Measurements from ENCODE around the gene PRICKLE1. TPM values are rescaled to one million over a fixed set of nuclear protein-coding genes. Genes with fewer than 3 reads are reported as not detected.

Gene PRICKLE1
- total and polyA plus RNA-seq, 2 of the 13 experiments (the other 11 are each of a cell fraction or from before 2014, with no cell fraction given), result not detected

- CTCF ChIA-PET (ENCODE audit: low intra/inter-chr PET ratio, low total read pairs), result no interaction called here
- POLR2A ChIA-PET, result no interaction called here
- in situ Hi-C loops (cut with HindIII; ENCODE audit: extremely low pct_ligation_motif_present, low pct_unique_long_range_greater_than_20kb), result loop anchor here (25.0 kb wide), 1 partner anchor 851 kb away; no protein-coding TSS in a partner anchor
Observed at GRCh38 chr12:42486407-42486806, 103.1 kb downstream of the PRICKLE1 start.

GRCh38 chr12:42485823-42486222, 103.7 kb downstream of the PRICKLE1 start:
- H2AFZ ChIP-seq (ENCODE audit: low read length), result no peak overlapping the region
- in situ Hi-C loops (cut with HindIII; ENCODE audit: extremely low pct_ligation_motif_present, low pct_unique_long_range_greater_than_20kb), result loop anchor here (25.0 kb wide), 1 partner anchor 851 kb away; no protein-coding TSS in a partner anchor
- intact Hi-C loops (cut with micrococcal nuclease; ENCODE audit: unreplicated experiment), result no loop called here
- H3K4me2 ChIP-seq (ENCODE audit: low read depth, low read length), result no peak overlapping the region
- no TSS peak for BruUV-seq (replicated peaks)
- no peaks in the 10 kb centered on the region for H4K20me1 ChIP-seq (ENCODE audit: insufficient read depth, low read length)
- ChIA-PET CTCF (ENCODE audit: low intra/inter-chr PET ratio, low total read pairs) (no interaction called here), POLR2A (no interaction called here)
- H3K79me2 ChIP-seq (ENCODE audit: insufficient read depth, low read length), result no peaks in the 10 kb centered on the region
- DNase-seq (ENCODE audit: low spot score) (no peak), ATAC-seq (no peak), FAIRE-seq (no peak)
- no peak overlapping the region for H3K4me3 ChIP-seq (replicated peaks in 1 of 3; ENCODE audit: insufficient read depth in 1 of 3, low read depth in 2 of 3, low read length in 3 of 3)
- peaks cover 0 to 49% of the 10 kb centered on the region in 2 experiments; a peak in 4 of 5 replicates for H3K27me3 ChIP-seq (ENCODE audit: control insufficient read depth in 1 of 2, insufficient read depth in 2 of 2, low read length in 2 of 2)
- H3K9me3 ChIP-seq (ENCODE audit: low read length), result no peaks in the 10 kb centered on the region
- H3K27ac ChIP-seq (ENCODE audit: extremely low read length, insufficient read depth, low read length), result no peak overlapping the region
- H3K36me3 ChIP-seq (replicated peaks in 1 of 2; ENCODE audit: control insufficient read depth in 1 of 2, insufficient read depth in 2 of 2, low read length in 2 of 2), result no peaks in the 10 kb centered on the region
- WGBS (ENCODE audit: low lambda C conversion rate), result 9% methylated on average over 3 of the region's 3 CpGs
- peaks cover 7% of the 10 kb centered on the region for H3K4me1 ChIP-seq (ENCODE audit: insufficient read depth, low read length)
- no peak overlapping the region for H3K9ac ChIP-seq (ENCODE audit: insufficient read depth, low read depth, low read length)
- no peak for TF ChIP-seq ZSCAN5A (CRISPR knock-in tag; IDR thresholded peaks at IDR 0.05; ENCODE audit: borderline replicate concordance)
- no peak for TF ChIP-seq HNF4G (IDR thresholded peaks at IDR 0.05; ENCODE audit: borderline replicate concordance, low read depth, low read length)
- TF ChIP-seq HNF4G (CRISPR knock-in tag; IDR thresholded peaks at IDR 0.05; ENCODE audit: borderline replicate concordance, low read depth), result no peak
- TF ChIP-seq NFE2 (CRISPR knock-in tag; IDR thresholded peaks at IDR 0.05), result no peak
- no peak for TF ChIP-seq ZFX (CRISPR knock-in tag; IDR thresholded peaks at IDR 0.05; ENCODE audit: low read depth)
- TF ChIP-seq GPBP1L1 (CRISPR knock-in tag; IDR thresholded peaks at IDR 0.05), result no peak
- no peak for TF ChIP-seq KLF12 (CRISPR knock-in tag; IDR thresholded peaks at IDR 0.05; ENCODE audit: borderline replicate concordance)
- no peak for TF ChIP-seq KLF6 (CRISPR knock-in tag; IDR thresholded peaks at IDR 0.05)
- no peak for TF ChIP-seq ZNF136 (CRISPR knock-in tag; IDR thresholded peaks at IDR 0.05; ENCODE audit: low read depth)
- no peak for TF ChIP-seq SALL2 (CRISPR knock-in tag; IDR thresholded peaks at IDR 0.05)

More at GRCh38 chr12:42486407-42486806, 103.1 kb downstream of the PRICKLE1 start:
- no peak overlapping the region for H3K9ac ChIP-seq (ENCODE audit: insufficient read depth, low read depth, low read length)
- H3K79me2 ChIP-seq (ENCODE audit: insufficient read depth, low read length), result no peaks in the 10 kb centered on the region
- H3K27me3 ChIP-seq (ENCODE audit: control insufficient read depth in 1 of 2, insufficient read depth in 2 of 2, low read length in 2 of 2), result peaks cover 0 to 49% of the 10 kb centered on the region in 2 experiments; a peak in 3 of 5 replicates
- H3K36me3 ChIP-seq (replicated peaks in 1 of 2; ENCODE audit: control insufficient read depth in 1 of 2, insufficient read depth in 2 of 2, low read length in 2 of 2), result no peaks in the 10 kb centered on the region
- 29% methylated on average over 2 of the region's 2 CpGs for WGBS (ENCODE audit: low lambda C conversion rate)
- H2AFZ ChIP-seq (ENCODE audit: low read length), result no peak overlapping the region
- no peaks in the 10 kb centered on the region for H3K9me3 ChIP-seq (ENCODE audit: low read length)
- no peak for FAIRE-seq
- intact Hi-C loops (cut with micrococcal nuclease; ENCODE audit: unreplicated experiment), result no loop called here
- H3K4me1 ChIP-seq (ENCODE audit: insufficient read depth, low read length), result peaks cover 7% of the 10 kb centered on the region
- no peak overlapping the region for H3K4me2 ChIP-seq (ENCODE audit: low read depth, low read length)
- H4K20me1 ChIP-seq (ENCODE audit: insufficient read depth, low read length), result no peaks in the 10 kb centered on the region
- no peak overlapping the region for H3K4me3 ChIP-seq (replicated peaks in 1 of 3; ENCODE audit: insufficient read depth in 1 of 3, low read depth in 2 of 3, low read length in 3 of 3)
- no peak for DNase-seq (ENCODE audit: low spot score)
- BruUV-seq (replicated peaks), result no TSS peak
- no peak overlapping the region for H3K27ac ChIP-seq (ENCODE audit: extremely low read length, insufficient read depth, low read length)
- TF ChIP-seq JUND (CRISPR knock-in tag; IDR thresholded peaks at IDR 0.05) (no peak), TFAP4 (IDR thresholded peaks at IDR 0.05; ENCODE audit: borderline replicate concordance, low read depth) (no peak), ZNF563 (CRISPR knock-in tag; IDR thresholded peaks at IDR 0.05) (no peak), SP5 (CRISPR knock-in tag; IDR thresholded peaks at IDR 0.05; ENCODE audit: borderline replicate concordance, low read depth) (no peak), NFYB (CRISPR knock-in tag; IDR thresholded peaks at IDR 0.05) (no peak), RFXANK (CRISPR knock-in tag; IDR thresholded peaks at IDR 0.05) (no peak), ZNF354B (CRISPR knock-in tag; IDR thresholded peaks at IDR 0.05) (no peak), ZNF576 (CRISPR knock-in tag; IDR thresholded peaks at IDR 0.05) (no peak), NFATC3 (CRISPR knock-in tag; IDR thresholded peaks at IDR 0.05) (no peak)
- no peak for ATAC-seq
